ENCODE data around the gene IPCEF1.

GRCh38 chr6:154267508-154268106 is 89.0 kb downstream of the IPCEF1 start:
- TF ChIP-seq, protein P1, sequence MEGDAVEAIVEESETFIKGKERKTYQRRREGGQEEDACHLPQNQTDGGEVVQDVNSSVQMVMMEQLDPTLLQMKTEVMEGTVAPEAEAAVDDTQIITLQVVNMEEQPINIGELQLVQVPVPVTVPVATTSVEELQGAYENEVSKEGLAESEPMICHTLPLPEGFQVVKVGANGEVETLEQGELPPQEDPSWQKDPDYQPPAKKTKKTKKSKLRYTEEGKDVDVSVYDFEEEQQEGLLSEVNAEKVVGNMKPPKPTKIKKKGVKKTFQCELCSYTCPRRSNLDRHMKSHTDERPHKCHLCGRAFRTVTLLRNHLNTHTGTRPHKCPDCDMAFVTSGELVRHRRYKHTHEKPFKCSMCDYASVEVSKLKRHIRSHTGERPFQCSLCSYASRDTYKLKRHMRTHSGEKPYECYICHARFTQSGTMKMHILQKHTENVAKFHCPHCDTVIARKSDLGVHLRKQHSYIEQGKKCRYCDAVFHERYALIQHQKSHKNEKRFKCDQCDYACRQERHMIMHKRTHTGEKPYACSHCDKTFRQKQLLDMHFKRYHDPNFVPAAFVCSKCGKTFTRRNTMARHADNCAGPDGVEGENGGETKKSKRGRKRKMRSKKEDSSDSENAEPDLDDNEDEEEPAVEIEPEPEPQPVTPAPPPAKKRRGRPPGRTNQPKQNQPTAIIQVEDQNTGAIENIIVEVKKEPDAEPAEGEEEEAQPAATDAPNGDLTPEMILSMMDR (conservative IDR thresholded peaks at IDR 0.05 in 1 of 2, IDR thresholded peaks at IDR 0.05 in 1 of 2; ENCODE audit: low read depth in 1 of 2, low read length in 2 of 2), result no peak
- TF ChIP-seq EZH2 (IDR thresholded peaks at IDR 0.05; ENCODE audit: low read length, missing control alignments), result no peak

All from fibroblast of lung (primary cell).